ENCODE measurements around the gene OR51A7.
"Not testable (repeated sequence)": the region's sequence is repeated elsewhere in the genome, so short reads cannot be mapped to it uniquely, and the experiment has no call there.

The OR51A7 gene

DNA sequence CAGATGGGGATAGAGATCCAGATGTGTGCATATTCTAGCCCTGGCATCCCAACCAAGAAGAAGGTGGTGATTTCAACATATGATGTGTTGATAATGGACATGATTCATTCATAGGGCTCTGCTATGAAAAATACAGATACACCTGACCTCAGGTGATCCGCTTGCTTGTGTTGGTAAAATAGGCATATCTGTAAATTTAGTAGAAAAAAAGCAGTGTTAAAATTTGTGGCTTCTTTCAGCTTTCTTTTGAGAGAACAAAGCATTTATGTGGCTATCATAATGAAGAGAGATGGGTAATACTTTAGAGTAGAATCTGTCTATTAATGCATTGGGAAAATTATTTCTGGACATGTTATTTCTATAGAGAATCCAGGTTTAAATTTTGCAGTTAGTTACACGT, 52.0 kb downstream of the OR51A7 start, which contains the start of gene OR51A2:
TSS of gene OR51A2 (minus strand) at position 101 of the 400 bp plus-strand sequence. CDS start at position 101, 0 bp downstream.
- DNase-seq (ENCODE audit: low spot score) = not testable (repeated sequence)

- no peak for DNase-seq (ENCODE audit: low spot score)
Observed at GRCh38 chr11:4957396-4957795, 53.8 kb downstream of the OR51A7 start.
